Keratinocyte (primary cell): ENCODE data around the gene GAL3ST2. TPM values are rescaled to one million over a fixed set of nuclear protein-coding genes. Genes with fewer than 3 reads are reported as not detected.
"Not testable (repeated sequence)": the region's sequence is repeated elsewhere in the genome, so short reads cannot be mapped to it uniquely, and the experiment has no call there.

Experiments used
- DNase-seq: peaks from one replicate; pipeline ENCODE4 v3.0.0-alpha.2; 2011; ENCODE audit warnings: low read depth, missing footprints, low spot score
- FAIRE-seq: peaks from 2 replicates; lab custom pipeline; 2011; peaks lifted over from hg19 to GRCh38; lab: Jason Lieb, UNC
- H2AFZ ChIP-seq: 2 replicates; pipeline ENCODE4 v1.6.0; 2012; ENCODE audit warnings: low read length, control low read depth, inconsistent platforms; ENCODE audit not compliant: control insufficient read depth
- H3K27ac ChIP-seq: 2 replicates; pipeline ENCODE4 v1.5.1; 2011; ENCODE audit warnings: low read length; ENCODE audit not compliant: control insufficient read depth, insufficient read depth
- H3K27me3 ChIP-seq: 3 replicates; pipeline ENCODE4 v1.6.0; 2011; ENCODE audit warnings: low read length; ENCODE audit not compliant: control insufficient read depth, insufficient read depth; ENCODE audit errors: extremely low read depth
- H3K36me3 ChIP-seq, 2 experiments: 2 replicates in 1 of 2; 3 replicates in 1 of 2; pipeline ENCODE4 v1.5.1; 2011; ENCODE audit warnings: low read length in 2 of 2, mild to moderate bottlenecking in 1 of 2; ENCODE audit not compliant: control insufficient read depth in 2 of 2, insufficient read depth in 2 of 2; ENCODE audit errors: extremely low read depth in 1 of 2
- H3K4me1 ChIP-seq: 3 replicates; pipeline ENCODE4 v1.5.1; 2011; ENCODE audit warnings: low read length; ENCODE audit not compliant: control insufficient read depth, insufficient read depth; ENCODE audit errors: extremely low read depth
- H3K4me2 ChIP-seq: 3 replicates; pipeline ENCODE4 v1.6.0; 2011; ENCODE audit warnings: low read depth, low read length; ENCODE audit not compliant: control insufficient read depth, insufficient read depth; ENCODE audit errors: extremely low read depth
- H3K4me3 ChIP-seq, 3 experiments: fragments of 200-600 bp in 1 of 3; sonication (generic) in 1 of 3; 2 replicates in 2 of 3; 3 replicates in 1 of 3; pipeline ENCODE4 v1.5.1; 2011 to 2016; ENCODE audit warnings: low read length in 3 of 3, mild to moderate bottlenecking in 3 of 3, control low read depth in 2 of 3, inconsistent platforms in 1 of 3, low read depth in 1 of 3, mixed read lengths in 1 of 3, mixed run types in 1 of 3, moderate library complexity in 1 of 3; ENCODE audit not compliant: control insufficient read depth in 2 of 3, insufficient read depth in 2 of 3; ENCODE audit errors: extremely low read depth in 1 of 3
- H3K79me2 ChIP-seq: 2 replicates; pipeline ENCODE4 v1.6.0; 2012; ENCODE audit warnings: low read length; ENCODE audit not compliant: control insufficient read depth, insufficient read depth
- H3K9ac ChIP-seq: 3 replicates; pipeline ENCODE4 v1.6.0; 2011; ENCODE audit warnings: low read length; ENCODE audit not compliant: control insufficient read depth, insufficient read depth; ENCODE audit errors: extremely low read depth
- H3K9me1 ChIP-seq: 3 replicates; pipeline ENCODE4 v1.6.0; 2011; ENCODE audit warnings: low read length; ENCODE audit not compliant: control insufficient read depth, insufficient read depth; ENCODE audit errors: extremely low read depth
- H3K9me3 ChIP-seq: 2 replicates; pipeline ENCODE4 v1.5.1; 2012; ENCODE audit warnings: low read depth, low read length; ENCODE audit not compliant: control insufficient read depth
- H4K20me1 ChIP-seq: 3 replicates; pipeline ENCODE4 v1.6.0; 2011; ENCODE audit warnings: low read length; ENCODE audit not compliant: control insufficient read depth, insufficient read depth; ENCODE audit errors: extremely low read depth
- EZH2 ChIP-seq: IDR thresholded peaks from one replicate; pipeline ENCODE4 v1.6.1; 2012; ENCODE audit warnings: inconsistent platforms, mild to moderate bottlenecking, low read length, moderate library complexity
- dilution Hi-C: fragments of 300-500 bp; cut with MboI; formaldehyde crosslinking; loops from one replicate; pipeline ENCODE4 v1.7.0; 2020; ENCODE audit warnings: low sequenced_read_pairs; ENCODE audit not compliant: extremely low pct_ligation_motif_present
- polyA plus RNA-seq, 5 experiments: library from polyadenylated mRNA; depleted of rRNA in 3 of 5; stranded (reverse) in 3 of 5; stranded (forward) in 1 of 5; unstranded in 1 of 5; fragments of >200 nt; gene quantifications; 1 replicate in 1 of 5; 2 replicates in 3 of 5; 3 replicates in 1 of 5; pipeline versions ENCODE4 v1.2.1 to v1.2.3, GENCODE V29; 2011 to 2012; ENCODE audit warnings: missing spikeins in 2 of 5, low read depth in 1 of 5, low replicate concordance in 1 of 5
- TF ChIP-seq, protein P1 (sequence below), 3 experiments: IDR thresholded peaks in 1 of 3; conservative IDR thresholded peaks in 1 of 3; optimal IDR thresholded peaks in 1 of 3; 2 replicates in 2 of 3; 3 replicates in 1 of 3; pipeline versions ENCODE3 to v1.5.1; 2011; ENCODE audit warnings: low read length in 3 of 3, mild to moderate bottlenecking in 3 of 3, moderate library complexity in 2 of 3, control low read depth in 1 of 3, inconsistent platforms in 1 of 3; ENCODE audit not compliant: insufficient read depth in 2 of 3; ENCODE audit errors: extremely low read depth in 1 of 3

Gene GAL3ST2
- polyA plus RNA-seq, 1 donor (not counting 4 experiments of a cell fraction or from before 2014, with no cell fraction given): not detected

DNA sequence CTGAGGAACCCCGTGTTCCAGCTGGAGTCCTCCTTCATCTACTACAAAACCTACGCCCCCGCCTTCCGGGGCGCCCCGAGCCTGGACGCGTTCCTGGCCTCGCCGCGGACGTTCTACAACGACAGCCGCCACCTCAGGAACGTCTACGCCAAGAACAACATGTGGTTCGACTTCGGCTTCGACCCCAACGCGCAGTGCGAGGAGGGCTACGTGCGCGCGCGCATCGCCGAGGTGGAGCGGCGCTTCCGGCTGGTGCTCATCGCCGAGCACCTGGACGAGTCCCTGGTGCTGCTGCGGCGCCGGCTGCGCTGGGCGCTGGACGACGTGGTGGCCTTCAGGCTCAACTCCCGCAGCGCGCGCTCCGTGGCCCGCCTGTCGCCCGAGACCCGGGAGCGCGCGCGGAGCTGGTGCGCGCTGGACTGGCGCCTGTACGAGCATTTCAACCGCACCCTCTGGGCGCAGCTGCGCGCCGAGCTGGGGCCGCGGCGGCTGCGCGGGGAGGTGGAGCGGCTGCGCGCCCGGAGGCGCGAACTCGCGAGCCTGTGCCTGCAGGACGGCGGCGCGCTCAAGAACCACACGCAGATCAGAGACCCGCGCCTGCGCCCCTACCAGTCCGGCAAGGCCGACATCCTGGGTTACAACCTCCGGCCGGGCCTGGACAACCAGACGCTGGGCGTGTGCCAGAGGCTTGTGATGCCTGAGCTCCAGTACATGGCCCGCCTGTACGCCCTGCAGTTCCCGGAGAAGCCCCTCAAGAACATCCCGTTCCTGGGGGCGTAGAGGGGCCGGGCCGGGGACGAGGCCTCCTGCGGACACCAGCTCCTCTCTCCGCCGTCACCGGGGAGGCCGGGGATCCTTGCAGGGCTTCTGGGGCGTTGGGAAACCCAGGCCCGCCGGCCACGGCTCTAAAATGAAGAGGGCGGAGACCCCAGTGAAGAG is 27.0 kb downstream of the GAL3ST2 start:
- Histone ChIP-seq H3K79me2 (no peaks in the 10 kb centered on the region), H4K20me1 (no peaks in the 10 kb centered on the region), H3K9me3 (no peaks in the 10 kb centered on the region), H3K27me3 (peaks cover 20% of the 10 kb centered on the region), H3K4me2 (peak overlapping the region; percentile 76), H3K4me1 (no peaks in the 10 kb centered on the region), H3K9me1 (no peaks in the 10 kb centered on the region), H2AFZ (peak overlapping the region; percentile 86), H3K36me3 (no peaks in the 10 kb centered on the region), H3K9ac (no peak overlapping the region), H3K27ac (no peak overlapping the region), H3K4me3 (peak overlapping the region; percentile 40 to 66 (median 46))
- DNase-seq (no peak), FAIRE-seq (no peak)
- no peak for TF ChIP-seq EZH2
- TF ChIP-seq, protein P1, sequence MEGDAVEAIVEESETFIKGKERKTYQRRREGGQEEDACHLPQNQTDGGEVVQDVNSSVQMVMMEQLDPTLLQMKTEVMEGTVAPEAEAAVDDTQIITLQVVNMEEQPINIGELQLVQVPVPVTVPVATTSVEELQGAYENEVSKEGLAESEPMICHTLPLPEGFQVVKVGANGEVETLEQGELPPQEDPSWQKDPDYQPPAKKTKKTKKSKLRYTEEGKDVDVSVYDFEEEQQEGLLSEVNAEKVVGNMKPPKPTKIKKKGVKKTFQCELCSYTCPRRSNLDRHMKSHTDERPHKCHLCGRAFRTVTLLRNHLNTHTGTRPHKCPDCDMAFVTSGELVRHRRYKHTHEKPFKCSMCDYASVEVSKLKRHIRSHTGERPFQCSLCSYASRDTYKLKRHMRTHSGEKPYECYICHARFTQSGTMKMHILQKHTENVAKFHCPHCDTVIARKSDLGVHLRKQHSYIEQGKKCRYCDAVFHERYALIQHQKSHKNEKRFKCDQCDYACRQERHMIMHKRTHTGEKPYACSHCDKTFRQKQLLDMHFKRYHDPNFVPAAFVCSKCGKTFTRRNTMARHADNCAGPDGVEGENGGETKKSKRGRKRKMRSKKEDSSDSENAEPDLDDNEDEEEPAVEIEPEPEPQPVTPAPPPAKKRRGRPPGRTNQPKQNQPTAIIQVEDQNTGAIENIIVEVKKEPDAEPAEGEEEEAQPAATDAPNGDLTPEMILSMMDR (optimal IDR thresholded peaks at IDR 0.05 in 1 of 3, IDR thresholded peaks at IDR 0.05 in 1 of 3, conservative IDR thresholded peaks at IDR 0.05 in 1 of 3; ENCODE audit: extremely low read depth in 1 of 3, insufficient read depth in 2 of 3, low read length in 3 of 3): no peak
- dilution Hi-C loops: no loop called here

DNA sequence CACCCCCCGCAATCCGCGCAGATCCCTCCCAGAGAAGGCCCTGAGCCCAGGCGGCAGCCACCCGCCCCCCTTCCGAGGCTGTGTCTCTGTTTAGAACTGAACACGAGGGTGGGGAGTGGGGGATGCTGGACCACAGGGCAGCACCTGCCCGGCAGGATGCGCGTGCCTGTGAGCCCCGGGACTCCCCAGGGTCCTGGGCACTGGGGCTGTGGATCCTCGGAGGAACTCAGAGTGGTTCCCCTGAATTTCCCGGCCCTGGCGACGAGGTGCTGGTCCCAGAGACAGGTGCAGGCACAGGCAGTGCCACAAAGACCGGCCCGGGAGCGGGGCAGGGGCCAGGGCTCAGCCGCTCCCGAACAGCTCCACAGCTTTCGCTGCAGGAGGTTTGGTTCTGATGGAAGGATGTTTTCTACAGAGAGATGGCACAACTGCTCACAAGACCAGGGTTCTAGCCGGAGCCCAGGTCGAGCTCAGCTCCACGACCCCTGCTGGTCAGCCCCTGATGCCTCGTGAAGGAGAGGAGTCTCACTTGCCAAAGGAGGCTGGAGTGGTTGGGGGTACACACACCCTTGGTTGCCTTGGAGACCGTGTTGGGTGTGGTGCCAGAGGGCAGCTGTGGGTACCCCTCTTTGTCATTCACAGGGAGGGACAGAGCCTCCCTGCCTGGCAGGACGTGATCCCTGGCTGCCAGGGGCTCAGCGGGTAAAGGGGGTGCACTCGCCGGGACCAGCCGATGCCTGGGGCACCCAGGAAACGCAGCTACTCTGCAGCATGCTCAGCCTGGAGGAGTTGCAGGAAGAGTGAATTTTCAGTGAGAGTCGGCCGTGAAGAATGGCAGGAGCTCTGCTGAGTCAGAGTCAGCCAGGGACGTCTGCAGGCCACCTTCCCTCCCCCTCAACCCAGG is 28.0 kb downstream of the GAL3ST2 start:
- Histone ChIP-seq H2AFZ (no peak overlapping the region), H3K79me2 (no peaks in the 10 kb centered on the region), H4K20me1 (no peaks in the 10 kb centered on the region), H3K9me1 (no peaks in the 10 kb centered on the region), H3K4me1 (no peaks in the 10 kb centered on the region), H3K4me3 (peak overlapping the region in 1 of 3 experiments; percentile 43), H3K9me3 (no peaks in the 10 kb centered on the region), H3K27ac (no peak overlapping the region), H3K27me3 (peaks cover 20% of the 10 kb centered on the region), H3K4me2 (peak overlapping the region; percentile 76), H3K9ac (no peak overlapping the region), H3K36me3 (no peaks in the 10 kb centered on the region)
- no peak for FAIRE-seq
- dilution Hi-C loops: no loop called here
- no peak for DNase-seq
- TF ChIP-seq, protein P1 (optimal IDR thresholded peaks at IDR 0.05 in 1 of 3, IDR thresholded peaks at IDR 0.05 in 1 of 3, conservative IDR thresholded peaks at IDR 0.05 in 1 of 3; ENCODE audit: extremely low read depth in 1 of 3, insufficient read depth in 2 of 3, low read length in 3 of 3): no peak
- TF ChIP-seq EZH2: peak; percentile 51

DNA sequence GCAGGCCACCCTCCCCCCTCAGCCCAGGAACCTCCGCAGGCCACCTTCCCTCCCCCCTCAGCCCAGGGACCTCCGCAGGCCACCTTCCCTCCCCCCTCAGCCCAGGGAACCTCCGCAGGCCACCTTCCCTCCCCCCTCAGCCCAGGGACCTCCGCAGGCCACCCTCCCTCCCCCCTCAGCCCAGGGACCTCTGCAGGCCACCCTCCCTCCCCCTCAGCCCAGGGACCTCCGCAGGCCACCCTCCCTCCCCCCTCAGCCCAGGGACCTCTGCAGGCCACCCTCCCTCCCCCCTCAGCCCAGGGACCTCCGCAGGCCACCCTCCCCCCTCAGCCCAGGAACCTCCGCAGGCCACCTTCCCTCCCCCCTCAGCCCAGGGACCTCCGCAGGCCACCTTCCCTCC is 29.6 kb downstream of the GAL3ST2 start:
- H3K79me2 ChIP-seq, H3K4me3 ChIP-seq, DNase-seq, H3K9me1 ChIP-seq, dilution Hi-C loops, FAIRE-seq, H3K9ac ChIP-seq, H3K36me3 ChIP-seq, H3K4me1 ChIP-seq, H3K4me2 ChIP-seq, H4K20me1 ChIP-seq, H2AFZ ChIP-seq, H3K27ac ChIP-seq, H3K9me3 ChIP-seq: not testable (repeated sequence)
- peaks cover 20% of the 10 kb centered on the region for H3K27me3 ChIP-seq
